A673 (cell line): ENCODE data around the gene RALGAPA1. TPM values are rescaled to one million over a fixed set of nuclear protein-coding genes. Genes with fewer than 3 reads are reported as not detected.
"Not testable (repeated sequence)": the region's sequence is repeated elsewhere in the genome, so short reads cannot be mapped to it uniquely, and the experiment has no call there.

Experiments used
- BruUV-seq: library from RNA; stranded (reverse); fragments of 400-500 nt; replicated peaks from 2 replicates; lab custom pipeline; 2021; lab: Mats Ljungman, UMichigan
- CTCF ChIA-PET: fragments of 300-600 bp; sonication (Branson Sonifier 250); formaldehyde crosslinking; loops from one replicate; lab custom pipeline; 2022; ENCODE audit warnings: antibody characterized with exemption; lab: Charles Lee
- POLR2A ChIA-PET: fragments of 300-600 bp; sonication (Branson Sonifier 250); formaldehyde crosslinking; loops from one replicate; lab custom pipeline; 2022; ENCODE audit warnings: antibody characterized with exemption; ENCODE audit not compliant: low non-redundant PET; lab: Charles Lee
- DNase-seq: peaks from one replicate; pipeline ENCODE4 v3.0.0-alpha.2; 2015; ENCODE audit warnings: low spot score
- H3K27ac ChIP-seq: fragments of 200-600 bp; sonication (generic); 2 replicates; pipeline ENCODE4 v1.5.1; 2016; ENCODE audit warnings: mixed run types, low read depth, mild to moderate bottlenecking, mixed read lengths, antibody characterized with exemption, low read length; ENCODE audit not compliant: poor library complexity, severe bottlenecking
- H3K27me3 ChIP-seq: fragments of 200-600 bp; sonication (generic); replicated peaks from 2 replicates; pipeline ENCODE4 v1.6.1; 2017; ENCODE audit warnings: mixed run types, low read depth, mild to moderate bottlenecking, mixed read lengths, antibody characterized with exemption, low read length; ENCODE audit not compliant: insufficient read depth, poor library complexity
- H3K36me3 ChIP-seq: fragments of 200-600 bp; sonication (generic); 2 replicates; pipeline ENCODE4 v1.6.1; 2016; ENCODE audit warnings: mixed run types, mild to moderate bottlenecking, mixed read lengths, antibody characterized with exemption, low read length; ENCODE audit not compliant: insufficient read depth, poor library complexity, severe bottlenecking
- H3K4me1 ChIP-seq: fragments of 200-600 bp; sonication (generic); 2 replicates; pipeline ENCODE4 v1.6.1; 2017; ENCODE audit warnings: mixed run types, mild to moderate bottlenecking, mixed read lengths, antibody characterized with exemption, low read length; ENCODE audit not compliant: insufficient read depth, poor library complexity, severe bottlenecking
- H3K4me3 ChIP-seq: fragments of 200-600 bp; sonication (generic); 2 replicates; pipeline ENCODE4 v1.5.1; 2016; ENCODE audit warnings: low read depth, mixed run types, mild to moderate bottlenecking, mixed read lengths, low read length; ENCODE audit not compliant: poor library complexity, severe bottlenecking
- H3K9me3 ChIP-seq: fragments of 200-600 bp; sonication (generic); 2 replicates; pipeline ENCODE4 v1.6.1; 2016; ENCODE audit warnings: mixed run types, low read depth, mild to moderate bottlenecking, mixed read lengths, antibody characterized with exemption, low read length; ENCODE audit not compliant: poor library complexity, severe bottlenecking
- EZH2 ChIP-seq: fragments of 200-600 bp; sonication (generic); IDR thresholded peaks from 2 replicates; pipeline ENCODE4 v1.6.1; 2017; ENCODE audit warnings: borderline replicate concordance, low read depth, mild to moderate bottlenecking, mixed read lengths, antibody characterized with exemption, low read length; ENCODE audit not compliant: poor library complexity, severe bottlenecking
- intact Hi-C: fragments of 100-400 bp; cut with micrococcal nuclease; formaldehyde crosslinking; loops from one replicate; pipeline ENCODE4 v1.10.0; 2022; ENCODE audit not compliant: unreplicated experiment
- total RNA-seq: library from RNA; stranded (reverse); gene quantifications from 2 replicates; pipeline ENCODE4 v1.2.3, GENCODE V29; 2021
- TF ChIP-seq, protein P1 (sequence below): fragments of 300-800, 200-600 bp; sonication (generic); conservative IDR thresholded peaks from 2 replicates; pipeline ENCODE4 v1.5.1; 2017; ENCODE audit warnings: low read depth, mild to moderate bottlenecking, antibody characterized with exemption, low read length, moderate library complexity, mixed read lengths

RALGAPA1 gene
- total RNA-seq, 1 experiment from 2014 or later, result 42.4 TPM

DNA sequence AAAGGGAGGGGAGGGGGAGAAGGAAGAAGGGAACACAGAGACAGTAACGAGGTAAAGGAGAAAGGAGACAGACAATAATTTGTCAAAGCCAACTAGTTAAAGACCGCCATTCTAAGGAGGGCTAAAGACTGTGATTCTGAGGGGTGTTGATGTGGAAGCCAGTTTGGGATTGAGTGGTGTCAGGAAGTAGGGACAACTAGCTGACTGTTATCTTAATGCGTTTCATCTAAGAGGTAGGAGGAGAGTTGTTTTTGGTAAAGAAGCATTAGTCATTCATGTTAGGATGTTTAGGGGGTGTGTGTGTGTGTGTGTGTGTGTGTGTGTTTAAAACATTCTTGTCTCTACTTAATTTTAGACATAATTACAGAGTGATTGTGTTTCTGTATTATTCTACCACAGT is 180.1 kb downstream of the RALGAPA1 start:
- CTCF ChIA-PET, result no interaction called here
- intact Hi-C loops, result no loop called here
- no peaks in the 10 kb centered on the region for H3K36me3 ChIP-seq
- H3K27ac ChIP-seq, result no peak overlapping the region
- no peak overlapping the region for H3K4me3 ChIP-seq
- BruUV-seq, result no TSS peak
- POLR2A ChIA-PET, result no interaction called here
- no peaks in the 10 kb centered on the region for H3K27me3 ChIP-seq
- TF ChIP-seq, protein P1, sequence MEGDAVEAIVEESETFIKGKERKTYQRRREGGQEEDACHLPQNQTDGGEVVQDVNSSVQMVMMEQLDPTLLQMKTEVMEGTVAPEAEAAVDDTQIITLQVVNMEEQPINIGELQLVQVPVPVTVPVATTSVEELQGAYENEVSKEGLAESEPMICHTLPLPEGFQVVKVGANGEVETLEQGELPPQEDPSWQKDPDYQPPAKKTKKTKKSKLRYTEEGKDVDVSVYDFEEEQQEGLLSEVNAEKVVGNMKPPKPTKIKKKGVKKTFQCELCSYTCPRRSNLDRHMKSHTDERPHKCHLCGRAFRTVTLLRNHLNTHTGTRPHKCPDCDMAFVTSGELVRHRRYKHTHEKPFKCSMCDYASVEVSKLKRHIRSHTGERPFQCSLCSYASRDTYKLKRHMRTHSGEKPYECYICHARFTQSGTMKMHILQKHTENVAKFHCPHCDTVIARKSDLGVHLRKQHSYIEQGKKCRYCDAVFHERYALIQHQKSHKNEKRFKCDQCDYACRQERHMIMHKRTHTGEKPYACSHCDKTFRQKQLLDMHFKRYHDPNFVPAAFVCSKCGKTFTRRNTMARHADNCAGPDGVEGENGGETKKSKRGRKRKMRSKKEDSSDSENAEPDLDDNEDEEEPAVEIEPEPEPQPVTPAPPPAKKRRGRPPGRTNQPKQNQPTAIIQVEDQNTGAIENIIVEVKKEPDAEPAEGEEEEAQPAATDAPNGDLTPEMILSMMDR, result no peak
- TF ChIP-seq EZH2, result no peak
- no peaks in the 10 kb centered on the region for H3K9me3 ChIP-seq
- H3K4me1 ChIP-seq, result peaks cover 23% of the 10 kb centered on the region
- DNase-seq, result no peak

DNA sequence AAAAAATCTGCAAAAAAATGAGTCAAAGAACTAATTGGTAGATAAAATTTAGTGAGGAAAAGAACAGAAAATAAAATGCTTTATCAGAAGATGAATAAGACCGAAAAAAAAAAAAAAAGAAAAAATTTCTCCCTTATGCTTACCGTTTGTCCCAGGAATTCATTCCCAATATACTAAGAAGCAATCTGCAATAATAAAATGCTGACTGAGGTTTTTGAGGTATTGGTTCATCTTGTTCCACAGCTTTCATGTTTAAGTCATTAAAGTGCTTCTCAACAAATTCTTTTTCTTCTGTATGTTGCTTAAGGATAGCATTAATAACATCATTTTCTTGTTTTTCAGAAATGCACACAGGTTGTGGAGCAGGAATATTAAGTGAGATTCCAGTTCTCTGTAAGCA is 182.1 kb downstream of the RALGAPA1 start:
- CTCF ChIA-PET, DNase-seq, H3K36me3 ChIP-seq, BruUV-seq, intact Hi-C loops, POLR2A ChIA-PET, H3K4me3 ChIP-seq, H3K9me3 ChIP-seq, H3K27ac ChIP-seq, H3K27me3 ChIP-seq: not testable (repeated sequence)
- H3K4me1 ChIP-seq, result peaks cover 11% of the 10 kb centered on the region

DNA sequence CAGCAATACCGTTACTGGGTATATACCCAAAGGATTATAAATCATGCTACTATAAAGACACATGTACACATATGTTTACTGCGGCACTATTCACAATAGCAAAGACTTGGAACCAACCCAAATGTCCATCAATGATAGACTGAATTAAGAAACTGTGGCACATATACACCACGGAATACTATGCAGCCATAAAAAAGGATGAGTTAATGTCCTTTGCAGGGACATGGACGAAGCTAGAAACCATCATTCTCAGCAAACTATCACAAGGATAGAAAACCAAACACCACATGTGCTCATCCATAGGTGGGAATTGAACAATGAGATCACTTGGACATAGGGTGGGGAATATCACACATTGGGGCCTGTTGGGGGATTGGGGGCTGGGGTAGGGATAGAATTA is 187.1 kb downstream of the RALGAPA1 start:
- H3K27ac ChIP-seq, H3K4me3 ChIP-seq, intact Hi-C loops, H3K36me3 ChIP-seq, POLR2A ChIA-PET, H3K4me1 ChIP-seq, DNase-seq, H3K27me3 ChIP-seq, CTCF ChIA-PET, H3K9me3 ChIP-seq, BruUV-seq: not testable (repeated sequence)

DNA sequence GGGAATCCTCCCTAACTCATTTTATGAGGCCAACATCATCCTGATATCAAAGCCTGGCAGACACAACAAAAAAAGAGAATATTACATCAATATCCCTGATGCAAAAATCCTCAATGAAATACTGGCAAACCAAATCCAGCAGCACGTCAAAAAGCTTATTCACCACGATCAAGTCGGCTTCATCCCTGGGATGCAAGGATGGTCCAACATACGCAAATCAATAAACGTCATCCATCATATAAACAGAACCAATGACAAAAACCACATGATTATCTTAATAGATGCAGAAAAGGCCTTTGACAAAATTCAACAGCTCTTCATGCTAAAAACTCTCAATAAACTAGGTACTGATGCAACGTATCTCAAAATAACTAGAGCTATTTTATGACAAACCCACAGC is 189.1 kb downstream of the RALGAPA1 start:
- H3K4me1 ChIP-seq, BruUV-seq, H3K27ac ChIP-seq, POLR2A ChIA-PET, H3K36me3 ChIP-seq, H3K9me3 ChIP-seq, H3K4me3 ChIP-seq, intact Hi-C loops, DNase-seq, H3K27me3 ChIP-seq, CTCF ChIA-PET: not testable (repeated sequence)

DNA sequence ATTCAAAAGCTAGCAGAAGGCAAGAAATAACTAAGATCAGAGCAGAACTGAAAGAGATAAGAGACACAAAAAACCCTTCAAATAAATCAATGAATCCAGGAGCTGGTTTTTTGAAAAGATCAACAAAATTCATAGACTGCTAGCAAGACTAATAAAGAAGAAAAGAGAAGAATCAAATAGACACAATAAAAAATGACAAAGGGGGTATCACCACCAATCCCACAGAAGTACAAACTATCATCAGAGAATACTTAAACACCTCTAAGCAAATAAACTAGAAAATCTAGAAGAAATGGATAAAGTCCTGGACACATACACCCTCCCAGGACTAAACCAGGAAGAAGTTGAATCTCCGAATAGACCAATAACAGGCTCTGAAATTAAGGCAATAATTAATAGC is 189.6 kb downstream of the RALGAPA1 start:
- H3K27ac ChIP-seq, DNase-seq, H3K36me3 ChIP-seq, H3K4me3 ChIP-seq, intact Hi-C loops, H3K9me3 ChIP-seq, POLR2A ChIA-PET, H3K4me1 ChIP-seq, BruUV-seq, CTCF ChIA-PET, H3K27me3 ChIP-seq: not testable (repeated sequence)
